HFFc6 (cell line): ENCODE results near the gene MICALL2. TPM values are rescaled to one million over a fixed set of nuclear protein-coding genes. Genes with fewer than 3 reads are reported as not detected.

Experiments used
- DNase-seq: peaks from one replicate; pipeline ENCODE4 v3.0.0-alpha.2; 2018
- H3K27ac Mint-ChIP-seq: 2 replicates; pipeline ENCODE4 v1.8.0; 2020; ENCODE audit warnings: mild to moderate bottlenecking, mixed read lengths
- H3K27me3 Mint-ChIP-seq: 2 replicates; pipeline ENCODE4 v1.8.0; 2021; ENCODE audit warnings: mild to moderate bottlenecking, moderate library complexity, mixed read lengths; ENCODE audit not compliant: insufficient read depth
- H3K36me3 Mint-ChIP-seq: 2 replicates; pipeline ENCODE4 v1.8.0; 2021; ENCODE audit warnings: low read depth, mixed read lengths
- H3K4me1 Mint-ChIP-seq: 2 replicates; pipeline ENCODE4 v1.8.0; 2020; ENCODE audit warnings: low read depth, mixed read lengths
- H3K4me3 Mint-ChIP-seq: 2 replicates; pipeline ENCODE4 v1.8.0; 2020; ENCODE audit warnings: mild to moderate bottlenecking, moderate library complexity, mixed read lengths
- H3K9me3 Mint-ChIP-seq: 2 replicates; pipeline ENCODE4 v1.8.0; 2020; ENCODE audit warnings: mild to moderate bottlenecking, mixed read lengths
- total RNA-seq, 6 experiments: library from RNA; stranded (reverse); fragmentation: NEBNext Ultra II Directional; extraction: Animal tissue kit (Norgen Biotek cat#: 25700); gene quantifications; 2 replicates in 1 of 6; 3 replicates in 5 of 6; pipeline ENCODE4 v1.2.3, GENCODE V29; 2021
- TF ChIP-seq, protein P1 (sequence below): fragments of 200-600 bp; sonication (generic); IDR thresholded peaks from 2 replicates; pipeline ENCODE4 v1.5.0; 2021; ENCODE audit warnings: antibody characterized with exemption, mild to moderate bottlenecking

Gene MICALL2
- total RNA-seq, 6 experiments from 2014 or later, result 12.1 to 24.4 (median 21.0) TPM

DNA sequence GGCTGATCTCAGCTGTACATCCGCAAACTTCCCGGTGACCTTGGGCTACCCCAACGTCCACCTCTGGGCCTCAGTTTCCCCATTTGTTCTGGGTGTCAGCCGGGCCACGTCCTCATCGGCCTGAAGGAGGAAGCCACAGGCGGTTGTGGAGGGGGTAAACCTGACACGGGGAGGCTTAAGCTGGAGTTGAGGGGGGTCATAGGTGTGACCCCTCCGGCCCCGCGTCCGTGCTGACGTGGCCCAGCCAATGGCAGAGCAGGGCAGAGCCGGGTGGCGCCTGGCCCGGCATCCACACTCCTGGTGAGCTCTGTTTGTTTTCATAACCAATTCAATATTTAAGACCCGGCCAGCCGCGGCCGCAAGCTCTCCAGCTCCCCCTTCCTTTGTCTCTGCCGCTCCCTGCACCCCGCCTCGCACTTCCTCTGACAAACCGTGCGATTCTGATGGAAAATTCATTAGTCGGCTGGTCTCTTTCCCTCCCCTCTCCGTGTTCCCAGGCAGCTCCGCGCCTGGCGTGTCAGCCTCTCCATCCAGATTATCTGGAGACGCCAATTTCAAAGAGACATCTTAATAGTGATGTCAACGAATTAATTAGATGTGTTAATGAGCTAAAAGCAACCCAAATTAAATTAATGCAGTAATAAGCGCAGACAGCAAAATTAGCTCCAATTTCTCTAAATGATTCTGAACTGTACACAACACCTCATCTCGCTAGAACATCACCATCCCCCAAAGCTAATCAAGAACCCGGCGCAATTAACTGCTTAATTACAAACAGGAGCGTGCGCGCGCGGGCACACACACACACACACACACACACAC lies 55.4 kb downstream of the MICALL2 start:
- DNase-seq, result no peak
- H3K27me3 Mint-ChIP-seq, result peaks cover 53% of the 10 kb centered on the region
- no peak overlapping the region for H3K27ac Mint-ChIP-seq
- H3K4me1 Mint-ChIP-seq, result peaks cover 7% of the 10 kb centered on the region
- no peak overlapping the region for H3K4me3 Mint-ChIP-seq
- TF ChIP-seq, protein P1, sequence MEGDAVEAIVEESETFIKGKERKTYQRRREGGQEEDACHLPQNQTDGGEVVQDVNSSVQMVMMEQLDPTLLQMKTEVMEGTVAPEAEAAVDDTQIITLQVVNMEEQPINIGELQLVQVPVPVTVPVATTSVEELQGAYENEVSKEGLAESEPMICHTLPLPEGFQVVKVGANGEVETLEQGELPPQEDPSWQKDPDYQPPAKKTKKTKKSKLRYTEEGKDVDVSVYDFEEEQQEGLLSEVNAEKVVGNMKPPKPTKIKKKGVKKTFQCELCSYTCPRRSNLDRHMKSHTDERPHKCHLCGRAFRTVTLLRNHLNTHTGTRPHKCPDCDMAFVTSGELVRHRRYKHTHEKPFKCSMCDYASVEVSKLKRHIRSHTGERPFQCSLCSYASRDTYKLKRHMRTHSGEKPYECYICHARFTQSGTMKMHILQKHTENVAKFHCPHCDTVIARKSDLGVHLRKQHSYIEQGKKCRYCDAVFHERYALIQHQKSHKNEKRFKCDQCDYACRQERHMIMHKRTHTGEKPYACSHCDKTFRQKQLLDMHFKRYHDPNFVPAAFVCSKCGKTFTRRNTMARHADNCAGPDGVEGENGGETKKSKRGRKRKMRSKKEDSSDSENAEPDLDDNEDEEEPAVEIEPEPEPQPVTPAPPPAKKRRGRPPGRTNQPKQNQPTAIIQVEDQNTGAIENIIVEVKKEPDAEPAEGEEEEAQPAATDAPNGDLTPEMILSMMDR, result no peak
- H3K36me3 Mint-ChIP-seq, result 0 out of 2 replicates have a peak, but pooled peaks cover 5% of the 10 kb centered on the region
- peaks cover 10% of the 10 kb centered on the region; the same call in 1 of the 2 replicates for H3K9me3 Mint-ChIP-seq

GRCh38 chr7:1402791-1403637 lies 56.3 kb downstream of the MICALL2 start:
- peaks cover 47% of the 10 kb centered on the region for H3K27me3 Mint-ChIP-seq
- TF ChIP-seq, protein P1, result no peak
- H3K4me3 Mint-ChIP-seq, result no peak overlapping the region
- peaks cover 9% of the 10 kb centered on the region for H3K4me1 Mint-ChIP-seq
- H3K9me3 Mint-ChIP-seq, result peaks cover 10% of the 10 kb centered on the region; the same call in 1 of the 2 replicates
- DNase-seq, result no peak
- 0 out of 2 replicates have a peak, but pooled peaks cover 5% of the 10 kb centered on the region for H3K36me3 Mint-ChIP-seq
- no peak overlapping the region for H3K27ac Mint-ChIP-seq

GRCh38 chr7:1402110-1402790 lies 57.0 kb downstream of the MICALL2 start:
- TF ChIP-seq, protein P1, result no peak
- peaks cover 44% of the 10 kb centered on the region for H3K27me3 Mint-ChIP-seq
- no peak for DNase-seq
- H3K36me3 Mint-ChIP-seq, result 0 out of 2 replicates have a peak, but pooled peaks cover 5% of the 10 kb centered on the region
- H3K27ac Mint-ChIP-seq, result no peak overlapping the region
- H3K4me1 Mint-ChIP-seq, result peaks cover 17% of the 10 kb centered on the region
- no peak overlapping the region for H3K4me3 Mint-ChIP-seq
- peaks cover 10% of the 10 kb centered on the region; the same call in 1 of the 2 replicates for H3K9me3 Mint-ChIP-seq

DNA sequence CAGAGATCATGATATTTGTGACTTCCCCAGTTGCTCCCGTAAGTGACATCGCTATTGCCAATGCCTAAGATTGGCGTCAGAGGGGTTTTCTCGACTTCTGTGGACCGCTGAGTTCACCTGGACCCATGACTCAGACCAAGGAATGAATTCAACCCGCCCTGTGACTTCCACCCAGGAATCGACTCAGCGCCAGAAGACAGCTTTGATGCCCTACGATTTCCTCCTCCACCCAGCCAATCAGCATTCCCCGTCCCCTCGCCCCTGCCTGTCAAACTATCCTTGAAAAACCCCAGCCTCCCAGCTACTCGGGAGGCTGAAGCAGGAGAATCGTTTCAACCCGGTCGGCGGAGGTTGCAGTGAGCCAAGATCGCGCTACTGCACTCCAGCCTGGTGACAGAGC lies 58.3 kb downstream of the MICALL2 start:
- TF ChIP-seq, protein P1, result no peak
- peaks cover 10% of the 10 kb centered on the region; the same call in 1 of the 2 replicates for H3K9me3 Mint-ChIP-seq
- no peak overlapping the region for H3K27ac Mint-ChIP-seq
- peaks cover 17% of the 10 kb centered on the region for H3K4me1 Mint-ChIP-seq
- H3K36me3 Mint-ChIP-seq, result 0 out of 2 replicates have a peak, but pooled peaks cover 5% of the 10 kb centered on the region
- H3K4me3 Mint-ChIP-seq, result no peak overlapping the region
- peaks cover 37% of the 10 kb centered on the region for H3K27me3 Mint-ChIP-seq
- no peak for DNase-seq

DNA sequence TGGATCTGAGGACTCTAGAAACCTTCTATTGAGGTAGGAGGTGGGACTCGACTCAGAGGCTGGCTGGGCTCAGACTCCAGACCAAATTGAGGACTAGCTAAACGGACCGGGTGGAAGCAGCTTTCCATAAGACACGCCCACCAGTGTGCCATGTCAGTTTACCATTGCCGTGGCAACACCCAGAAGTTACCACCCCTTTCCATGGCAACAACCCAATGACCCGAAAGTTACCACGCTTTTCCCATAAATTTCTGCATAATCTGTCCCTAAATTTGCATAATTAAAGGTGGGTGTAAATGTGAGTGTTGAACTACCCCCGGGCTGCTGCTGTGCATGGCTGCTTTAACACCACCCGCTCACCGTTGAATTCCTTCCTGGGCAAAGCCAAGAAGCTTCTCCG lies 58.9 kb downstream of the MICALL2 start:
- TF ChIP-seq, protein P1, result no peak

More for the DNA sequence above, 58.9 kb downstream of the MICALL2 start:
- no peak overlapping the region for H3K4me3 Mint-ChIP-seq
- H3K27me3 Mint-ChIP-seq, result peaks cover 32% of the 10 kb centered on the region
- DNase-seq, result no peak
- 0 out of 2 replicates have a peak, but pooled peaks cover 5% of the 10 kb centered on the region for H3K36me3 Mint-ChIP-seq
- no peak overlapping the region for H3K27ac Mint-ChIP-seq
- peaks cover 10% of the 10 kb centered on the region; the same call in 1 of the 2 replicates for H3K9me3 Mint-ChIP-seq
- H3K4me1 Mint-ChIP-seq, result peaks cover 17% of the 10 kb centered on the region
